Measurements from ENCODE around the gene RERE. TPM values are rescaled to one million over a fixed set of nuclear protein-coding genes. Genes with fewer than 3 reads are reported as not detected.

The RERE gene
- total and polyA plus RNA-seq, 11 donors = 53.5 to 236 (median 121) TPM

- Histone ChIP-seq H3K4me1 (peaks cover 0 to 9% (median 3%) of the 10 kb centered on the region in 12 donors), H3K27ac (no peak overlapping the region), H3K27me3 (no peaks in the 10 kb centered on the region), H3K36me3 (peaks cover 0 to 5% (median 0%) of the 10 kb centered on the region in 9 donors), H3K4me3 (no peak overlapping the region), H3K9me3 (no peaks in the 10 kb centered on the region)
- TF ChIP-seq POLR2A (IDR thresholded peaks at IDR 0.05) (no peak), CTCF (IDR thresholded peaks at IDR 0.05) (no peak)
- WGBS, 4 donors = 90 to 92% (median 91%) methylated on average over 5 of the region's 5 CpGs
- intact Hi-C loops (cut with DNase I) = no loop called here
- no peak for DNase-seq
- ATAC-seq = no peak
Measured at GRCh38 chr1:8578936-8579335, 238.5 kb downstream of the RERE start.

- ATAC-seq = no peak
- no peak for DNase-seq
- WGBS, 4 donors = 83 to 93% (median 91%) methylated on average over 2 of the region's 2 CpGs
Measured at GRCh38 chr1:8578132-8578877, 239.1 kb downstream of the RERE start.

GRCh38 chr1:8574985-8575384 is 242.5 kb downstream of the RERE start:
- 85 to 96% (median 94%) methylated on average over 5 of the region's 5 CpGs for WGBS, 4 donors
- Histone ChIP-seq H3K27ac (no peak overlapping the region), H3K36me3 (peaks cover 0 to 5% (median 0%) of the 10 kb centered on the region in 9 donors), H3K9me3 (no peaks in the 10 kb centered on the region), H3K27me3 (no peaks in the 10 kb centered on the region), H3K4me1 (peaks cover 0 to 29% (median 23%) of the 10 kb centered on the region in 12 donors), H3K4me3 (no peak overlapping the region)
- ATAC-seq (no peak), DNase-seq (no peak)
- intact Hi-C loops (cut with DNase I) = no loop called here
- TF ChIP-seq CTCF (IDR thresholded peaks at IDR 0.05) = no peak
- TF ChIP-seq POLR2A (IDR thresholded peaks at IDR 0.05) = no peak

More at GRCh38 chr1:8578132-8578877, 239.1 kb downstream of the RERE start:
- intact Hi-C loops (cut with DNase I) = no loop called here
- Histone ChIP-seq H3K27ac (no peak overlapping the region), H3K4me3 (no peak overlapping the region), H3K27me3 (no peaks in the 10 kb centered on the region), H3K9me3 (no peaks in the 10 kb centered on the region), H3K36me3 (peaks cover 0 to 5% (median 0%) of the 10 kb centered on the region in 9 donors), H3K4me1 (peaks cover 0 to 9% (median 3%) of the 10 kb centered on the region in 12 donors)
- TF ChIP-seq CTCF (IDR thresholded peaks at IDR 0.05) (no peak), POLR2A (IDR thresholded peaks at IDR 0.05) (no peak)

- Histone ChIP-seq H3K4me3 (no peak overlapping the region), H3K27ac (peak overlapping the region; percentile 16 to 67 (median 48))
- ATAC-seq = no peak
Measured at GRCh38 chr1:8572106-8572505, 245.3 kb downstream of the RERE start.

More at GRCh38 chr1:8572106-8572505, 245.3 kb downstream of the RERE start:
- Histone ChIP-seq H3K27me3 (no peaks in the 10 kb centered on the region), H3K4me1 (peaks cover 0 to 37% (median 23%) of the 10 kb centered on the region in 12 donors), H3K9me3 (no peaks in the 10 kb centered on the region), H3K36me3 (no peaks in the 10 kb centered on the region)
- DNase-seq = no peak
- WGBS, 4 donors = 60 to 73% (median 69%) methylated on average over 1 of the region's 1 CpG
- intact Hi-C loops (cut with DNase I) = no loop called here
- TF ChIP-seq POLR2A (IDR thresholded peaks at IDR 0.05) (no peak), CTCF (IDR thresholded peaks at IDR 0.05) (no peak)

Data from heart left ventricle (tissue), 16 donors.